Measurements from ENCODE around the gene NQO2. TPM values are rescaled to one million over a fixed set of nuclear protein-coding genes. Genes with fewer than 3 reads are reported as not detected.
A peak's percentile ranks its signal among the peaks of the same experiment; 100 is the strongest.
"Not testable (repeated sequence)": the region's sequence is repeated elsewhere in the genome, so short reads cannot be mapped to it uniquely, and the experiment has no call there.

The NQO2 gene
- total and polyA plus RNA-seq, 2 donors from 2014 or later, result 37.0 to 291 TPM

GRCh38 chr6:2992330-2992979 is 7.2 kb upstream of the NQO2 start:
- Histone ChIP-seq H3K36me3 (ENCODE audit: control insufficient read depth in 2 of 3, insufficient read depth in 3 of 3, low read length in 3 of 3) (no peaks in the 10 kb centered on the region), H3K9me3 (ENCODE audit: control insufficient read depth in 2 of 3, insufficient read depth in 1 of 3, low read length in 3 of 3) (no peaks in the 10 kb centered on the region), H3K4me3 (ENCODE audit: low read length in 3 of 3) (no peak overlapping the region), H3K9ac (ENCODE audit: low read length in 3 of 3) (no peak overlapping the region), H3K27ac (ENCODE audit: low read depth in 2 of 2, low read length in 2 of 2) (no peak overlapping the region), H3K4me1 (ENCODE audit: control insufficient read depth in 2 of 3, insufficient read depth in 2 of 3, low read depth in 1 of 3, low read length in 3 of 3) (peaks cover 3 to 6% (median 6%) of the 10 kb centered on the region in 3 donors), H3K27me3 (ENCODE audit: control insufficient read depth, insufficient read depth, low read length) (no peaks in the 10 kb centered on the region)
- TF ChIP-seq, protein P1, sequence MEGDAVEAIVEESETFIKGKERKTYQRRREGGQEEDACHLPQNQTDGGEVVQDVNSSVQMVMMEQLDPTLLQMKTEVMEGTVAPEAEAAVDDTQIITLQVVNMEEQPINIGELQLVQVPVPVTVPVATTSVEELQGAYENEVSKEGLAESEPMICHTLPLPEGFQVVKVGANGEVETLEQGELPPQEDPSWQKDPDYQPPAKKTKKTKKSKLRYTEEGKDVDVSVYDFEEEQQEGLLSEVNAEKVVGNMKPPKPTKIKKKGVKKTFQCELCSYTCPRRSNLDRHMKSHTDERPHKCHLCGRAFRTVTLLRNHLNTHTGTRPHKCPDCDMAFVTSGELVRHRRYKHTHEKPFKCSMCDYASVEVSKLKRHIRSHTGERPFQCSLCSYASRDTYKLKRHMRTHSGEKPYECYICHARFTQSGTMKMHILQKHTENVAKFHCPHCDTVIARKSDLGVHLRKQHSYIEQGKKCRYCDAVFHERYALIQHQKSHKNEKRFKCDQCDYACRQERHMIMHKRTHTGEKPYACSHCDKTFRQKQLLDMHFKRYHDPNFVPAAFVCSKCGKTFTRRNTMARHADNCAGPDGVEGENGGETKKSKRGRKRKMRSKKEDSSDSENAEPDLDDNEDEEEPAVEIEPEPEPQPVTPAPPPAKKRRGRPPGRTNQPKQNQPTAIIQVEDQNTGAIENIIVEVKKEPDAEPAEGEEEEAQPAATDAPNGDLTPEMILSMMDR (IDR thresholded peaks at IDR 0.05; ENCODE audit: borderline replicate concordance, extremely low read depth, insufficient read depth), result no peak
- FAIRE-seq, result no peak
- intact Hi-C loops (cut with DNase I), result no loop called here
- DNase-seq, result peak in 1 of 5 donors; percentile 26

DNA sequence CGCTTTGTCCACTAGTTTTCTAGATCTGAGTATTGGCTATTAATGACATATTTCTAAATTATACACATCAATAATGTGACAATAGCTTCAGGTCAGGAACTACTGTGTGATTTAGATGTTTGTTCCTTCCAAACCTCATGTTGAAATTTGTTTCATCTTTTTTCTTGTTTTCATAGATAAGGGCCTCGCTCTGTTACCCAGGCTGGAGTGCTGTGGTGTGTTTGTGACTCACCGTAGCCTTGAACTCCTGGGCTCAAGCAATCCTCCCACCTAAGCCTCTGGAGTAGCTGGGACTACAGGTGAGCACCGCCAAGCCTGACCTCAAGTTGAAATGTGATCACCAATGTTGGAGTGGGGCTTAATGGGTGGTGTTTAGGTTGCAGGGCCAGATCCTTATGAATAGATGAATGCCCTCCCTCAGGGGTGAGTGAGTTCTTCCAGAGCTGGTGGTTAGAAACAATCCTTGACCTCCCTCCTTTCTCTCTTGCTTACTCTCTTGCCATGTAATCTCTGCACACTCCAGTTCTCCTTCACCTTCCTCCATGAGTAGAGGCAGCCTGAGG is 5.9 kb upstream of the NQO2 start:
- intact Hi-C loops (cut with DNase I), result no loop called here
- H3K27me3 ChIP-seq (ENCODE audit: control insufficient read depth, insufficient read depth, low read length), result no peaks in the 10 kb centered on the region
- H3K27ac ChIP-seq (ENCODE audit: low read depth in 2 of 2, low read length in 2 of 2), result no peak overlapping the region
- H3K9ac ChIP-seq (ENCODE audit: low read length in 3 of 3), result no peak overlapping the region
- FAIRE-seq, result no peak
- no peaks in the 10 kb centered on the region for H3K36me3 ChIP-seq (ENCODE audit: control insufficient read depth in 2 of 3, insufficient read depth in 3 of 3, low read length in 3 of 3)
- TF ChIP-seq, protein P1 (IDR thresholded peaks at IDR 0.05; ENCODE audit: borderline replicate concordance, extremely low read depth, insufficient read depth), result no peak
- H3K9me3 ChIP-seq (ENCODE audit: control insufficient read depth in 2 of 3, insufficient read depth in 1 of 3, low read length in 3 of 3), result no peaks in the 10 kb centered on the region
- H3K4me1 ChIP-seq (ENCODE audit: control insufficient read depth in 2 of 3, insufficient read depth in 2 of 3, low read depth in 1 of 3, low read length in 3 of 3), result peaks cover 0 to 5% (median 0%) of the 10 kb centered on the region in 3 donors
- DNase-seq, result no peak
- H3K4me3 ChIP-seq (ENCODE audit: low read length in 3 of 3), result no peak overlapping the region

GRCh38 chr6:2998249-2998997 is 1.3 kb upstream of the NQO2 start:
- H3K4me3 ChIP-seq (ENCODE audit: low read length in 3 of 3), result peak overlapping the region in 2 of 3 donors; percentile 57 to 80
- FAIRE-seq, result peak; percentile 96

More at GRCh38 chr6:2998249-2998997, 1.3 kb upstream of the NQO2 start:
- DNase-seq, result peak in 2 of 5 donors; percentile 40 to 44
- H3K36me3 ChIP-seq (ENCODE audit: control insufficient read depth in 2 of 3, insufficient read depth in 3 of 3, low read length in 3 of 3); H3K9me3 ChIP-seq (ENCODE audit: control insufficient read depth in 2 of 3, insufficient read depth in 1 of 3, low read length in 3 of 3); H3K4me1 ChIP-seq (ENCODE audit: control insufficient read depth in 2 of 3, insufficient read depth in 2 of 3, low read depth in 1 of 3, low read length in 3 of 3); H3K27me3 ChIP-seq (ENCODE audit: control insufficient read depth, insufficient read depth, low read length): not testable (repeated sequence)
- intact Hi-C loops (cut with DNase I), result loop anchor here (5.0 kb wide), 1 partner anchor 59 kb away; no protein-coding TSS in a partner anchor
- TF ChIP-seq, protein P1 (IDR thresholded peaks at IDR 0.05; ENCODE audit: borderline replicate concordance, extremely low read depth, insufficient read depth), result peak; percentile 9
- Histone ChIP-seq H3K27ac (ENCODE audit: low read depth in 2 of 2, low read length in 2 of 2) (peak overlapping the region; percentile 91 to 93), H3K9ac (ENCODE audit: low read length in 3 of 3) (peak overlapping the region in 1 of 3 donors; percentile 70)
